HG03354 (cell line): ENCODE results near the gene DOCK4.

Source experiments
- ATAC-seq: cut with Tn5 transposase; IDR thresholded peaks from one replicate; pipeline ENCODE4 v1.9.1; 2021; ENCODE audit warnings: mild to moderate bottlenecking; ENCODE audit not compliant: unreplicated experiment, poor library complexity, severe bottlenecking

Gene DOCK4

GRCh38 chr7:112162784-112163506 is 43.3 kb downstream of the DOCK4 start:
- ATAC-seq = no peak

- ATAC-seq = no peak
These were observed 43.9 kb downstream of the DOCK4 start for GRCh38 chr7:112162142-112162766.

GRCh38 chr7:112161253-112162141 is 44.7 kb downstream of the DOCK4 start:
- ATAC-seq = no peak

- no peak for ATAC-seq
These were observed 45.4 kb downstream of the DOCK4 start for GRCh38 chr7:112160771-112161150.

- ATAC-seq = no peak
These were observed 45.9 kb downstream of the DOCK4 start for GRCh38 chr7:112160130-112160770.

GRCh38 chr7:112159351-112159750 is 46.8 kb downstream of the DOCK4 start:
- no peak for ATAC-seq

- ATAC-seq = peak; percentile 62
These were observed 49.1 kb downstream of the DOCK4 start for GRCh38 chr7:112157072-112157471.

GRCh38 chr7:112156412-112156811 is 49.8 kb downstream of the DOCK4 start:
- no peak for ATAC-seq

GRCh38 chr7:112154690-112155089 is 51.5 kb downstream of the DOCK4 start:
- ATAC-seq = no peak

GRCh38 chr7:112152186-112152585 is 54.0 kb downstream of the DOCK4 start:
- ATAC-seq = no peak

- ATAC-seq = no peak
These were observed 55.2 kb downstream of the DOCK4 start for GRCh38 chr7:112150823-112151641.

- ATAC-seq = no peak
These were observed 56.5 kb downstream of the DOCK4 start for GRCh38 chr7:112149734-112150133.

- no peak for ATAC-seq
These were observed 58.3 kb downstream of the DOCK4 start for GRCh38 chr7:112147793-112148361.

GRCh38 chr7:112145206-112145605 is 61.0 kb downstream of the DOCK4 start:
- no peak for ATAC-seq

- ATAC-seq = no peak
These were observed 61.7 kb downstream of the DOCK4 start for GRCh38 chr7:112144284-112145059.

GRCh38 chr7:112143582-112143981 is 62.6 kb downstream of the DOCK4 start:
- ATAC-seq = no peak

- no peak for ATAC-seq
These were observed 63.1 kb downstream of the DOCK4 start for GRCh38 chr7:112143136-112143535.

GRCh38 chr7:112140600-112140999 is 65.6 kb downstream of the DOCK4 start:
- no peak for ATAC-seq
